Epithelial cell of prostate (primary cell): ENCODE measurements around the gene HAO1.
A peak's percentile ranks its signal among the peaks of the same experiment; 100 is the strongest.

Experiments
- DNase-seq: peaks from one replicate; pipeline ENCODE4 v3.0.0-alpha.2; 2011; ENCODE audit warnings: low read depth, low spot score
- H3K27ac ChIP-seq: fragments of 450-650 bp; 2 replicates; pipeline ENCODE4 v1.5.1; 2017; ENCODE audit warnings: mild to moderate bottlenecking

HAO1 gene

GRCh38 chr20:7933346-7933745 is 6.9 kb downstream of the HAO1 start:
- no peak for DNase-seq

DNA sequence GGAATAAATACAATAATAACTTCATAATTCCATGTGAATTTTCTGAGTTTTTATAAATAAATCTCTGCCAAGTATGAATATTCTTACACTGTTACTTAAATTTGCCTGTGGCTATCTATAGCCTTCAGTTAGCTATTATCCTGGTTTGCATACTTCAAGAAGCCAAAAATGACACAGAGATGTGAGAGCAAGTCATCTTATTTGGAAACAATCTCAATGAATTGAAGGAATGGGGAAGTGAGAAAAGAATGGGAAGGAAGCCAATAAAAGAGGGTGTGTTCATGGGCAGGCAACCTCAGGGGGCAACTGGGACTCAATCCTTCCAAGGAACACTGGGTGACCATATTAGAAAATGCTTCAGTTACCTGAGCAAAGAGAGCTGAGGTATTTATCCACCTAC is 9.9 kb downstream of the HAO1 start:
- H3K27ac ChIP-seq = no peak overlapping the region
- no peak for DNase-seq

More at GRCh38 chr20:7933346-7933745, 6.9 kb downstream of the HAO1 start:
- no peak overlapping the region for H3K27ac ChIP-seq

DNA sequence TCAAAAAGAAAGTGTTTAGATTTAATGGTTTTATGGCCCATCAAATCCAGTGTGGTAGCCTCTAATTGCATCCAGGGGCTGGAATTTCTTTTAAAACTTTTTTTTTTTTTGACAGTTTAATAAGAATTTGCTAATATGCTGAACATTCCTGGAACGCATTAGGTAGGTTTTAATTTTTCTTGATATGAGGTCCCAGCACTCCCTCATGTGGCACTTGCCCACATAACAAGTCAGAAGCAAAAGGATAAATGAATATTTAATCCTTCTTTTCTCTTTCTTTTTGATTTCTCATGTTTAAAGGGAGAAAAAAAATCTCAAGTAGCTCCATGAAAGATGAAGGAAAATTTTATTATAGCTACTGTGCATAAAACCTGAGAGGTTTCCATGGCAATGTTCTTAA is 13.5 kb downstream of the HAO1 start:
- H3K27ac ChIP-seq = no peak overlapping the region
- no peak for DNase-seq

GRCh38 chr20:7926323-7926722 is 13.9 kb downstream of the HAO1 start:
- no peak for DNase-seq
- no peak overlapping the region for H3K27ac ChIP-seq

GRCh38 chr20:7924692-7925091 is 15.6 kb downstream of the HAO1 start:
- H3K27ac ChIP-seq = peak overlapping the region; percentile 50
- DNase-seq = peak; percentile 46

DNA sequence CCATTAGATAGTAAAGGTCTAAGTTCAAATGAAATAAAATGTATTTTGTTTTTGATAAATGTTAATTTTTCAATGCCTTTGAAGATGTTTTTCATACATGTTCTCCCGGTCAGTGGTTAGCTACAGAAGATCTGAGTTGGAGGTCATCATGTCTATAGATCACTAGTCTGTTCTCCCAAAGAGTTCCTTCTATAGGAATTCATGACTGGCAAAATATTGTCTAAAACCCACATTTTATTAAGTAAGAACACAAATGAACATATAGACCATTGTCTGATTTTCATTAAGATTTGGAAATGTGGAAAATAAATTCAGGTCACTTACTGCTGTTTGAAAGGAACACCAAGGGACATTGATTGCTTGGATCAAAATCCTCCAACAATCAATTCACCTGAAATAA is 23.6 kb downstream of the HAO1 start:
- no peak overlapping the region for H3K27ac ChIP-seq
- no peak for DNase-seq

- DNase-seq = no peak
- peak overlapping the region; percentile 71 for H3K27ac ChIP-seq
Observed at GRCh38 chr20:7912551-7912950, 27.7 kb downstream of the HAO1 start.

- DNase-seq = no peak
- H3K27ac ChIP-seq = peak overlapping the region; percentile 71
Observed at GRCh38 chr20:7911586-7912330, 28.5 kb downstream of the HAO1 start.

DNA sequence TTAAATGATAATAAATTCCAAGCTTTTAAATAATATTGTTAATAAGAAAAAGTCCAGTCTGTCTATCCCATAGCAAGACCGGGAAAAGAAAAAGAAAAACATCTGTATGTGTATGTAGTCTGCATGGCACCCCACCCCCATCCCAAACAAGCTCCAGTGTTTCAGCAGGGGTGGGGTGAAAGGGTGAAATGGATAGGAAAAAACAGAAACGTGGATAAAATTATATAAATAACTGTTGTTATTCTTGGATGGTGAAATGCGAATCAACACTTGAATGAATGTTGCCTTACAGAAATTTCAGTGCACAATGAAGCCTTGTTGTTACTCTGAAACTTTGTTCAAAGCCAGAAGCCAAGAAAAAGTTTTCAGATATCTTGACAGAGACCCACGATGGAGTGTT is 31.4 kb downstream of the HAO1 start:
- no peak for DNase-seq
- H3K27ac ChIP-seq = no peak overlapping the region

DNA sequence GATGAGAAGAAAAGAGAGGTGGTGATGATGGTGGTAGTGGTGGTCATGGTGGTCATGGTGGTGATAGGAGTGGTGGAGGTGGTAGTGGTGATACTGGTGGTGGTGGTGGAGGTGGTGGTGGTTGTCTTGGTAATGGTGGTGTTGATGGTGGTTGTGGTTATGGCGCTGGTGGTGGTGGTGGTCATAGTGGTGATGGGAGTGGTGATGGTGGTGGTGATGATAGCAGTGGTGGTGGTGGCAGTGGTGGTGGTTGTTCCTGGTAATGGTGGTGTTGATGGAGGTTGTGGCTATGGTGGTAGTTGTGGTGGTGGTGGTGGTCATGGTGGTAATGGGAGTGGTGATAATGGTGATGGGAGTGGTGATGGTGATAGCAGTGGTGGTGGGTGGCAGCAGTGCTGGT is 36.8 kb downstream of the HAO1 start:
- no peak overlapping the region for H3K27ac ChIP-seq
- DNase-seq = no peak

GRCh38 chr20:7902879-7903278 is 37.4 kb downstream of the HAO1 start:
- H3K27ac ChIP-seq = no peak overlapping the region
- no peak for DNase-seq

DNA sequence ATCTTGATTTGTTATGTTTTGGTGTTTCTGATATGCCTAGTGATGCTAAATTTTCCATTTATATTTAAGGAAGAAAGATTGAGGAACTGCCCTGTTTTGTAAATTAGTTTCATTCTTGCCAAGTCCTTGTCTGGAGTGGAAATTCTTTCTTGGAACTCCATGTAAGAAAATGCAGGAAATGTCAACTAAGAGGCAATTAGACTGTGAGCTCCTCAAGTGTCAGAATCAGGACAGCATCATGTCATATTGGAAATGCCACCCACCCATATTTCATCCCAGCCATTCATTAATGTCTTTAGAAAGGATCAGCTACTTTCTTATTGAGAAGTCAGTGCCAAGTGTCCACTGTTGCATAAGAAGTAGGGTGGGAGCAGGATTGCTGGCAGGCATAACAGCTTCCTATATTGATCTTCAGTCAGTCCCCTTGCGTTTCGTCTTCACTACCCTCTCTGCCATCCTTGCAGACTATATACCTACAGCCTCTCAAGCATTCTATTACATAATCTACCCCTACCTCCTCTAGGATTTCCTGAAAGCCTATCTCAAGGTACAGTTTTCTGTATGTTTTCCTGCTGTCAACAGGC is 42.4 kb downstream of the HAO1 start:
- DNase-seq = no peak

DNA sequence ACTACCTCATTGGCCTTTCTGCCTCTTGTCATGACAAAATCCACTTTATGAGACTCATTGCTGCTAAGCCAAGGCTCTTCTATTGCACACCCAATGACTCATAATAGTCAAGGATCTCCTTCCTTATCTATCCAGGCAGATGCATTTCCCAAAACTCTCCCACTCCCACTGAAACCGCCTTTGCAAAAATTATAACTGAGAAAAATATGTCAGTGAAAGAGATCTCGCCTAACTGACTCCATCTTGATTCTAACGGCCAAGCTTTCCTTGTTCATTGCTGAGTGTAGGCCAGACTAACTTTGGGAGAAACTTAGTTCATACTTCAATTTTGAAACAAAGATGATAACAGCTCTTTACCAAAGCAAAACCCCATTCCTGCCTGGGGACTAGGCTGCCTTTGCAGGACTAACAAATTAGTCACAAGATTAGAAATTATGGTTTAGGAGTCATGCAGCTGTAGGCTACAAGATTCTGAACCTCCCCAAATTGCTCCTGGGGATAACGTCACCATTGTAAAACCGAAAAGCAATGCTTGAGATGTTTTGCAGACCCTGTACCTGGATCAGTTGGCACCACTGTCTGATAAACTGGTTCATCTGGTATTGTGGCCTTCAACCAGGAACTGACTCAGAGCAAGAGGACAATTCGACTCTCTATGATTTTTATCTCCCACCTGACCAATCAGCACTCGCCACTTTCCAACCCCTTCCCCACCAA is 47.1 kb downstream of the HAO1 start:
- peak; percentile 56 for DNase-seq
- peak overlapping the region; percentile 38 for H3K27ac ChIP-seq

More for the DNA sequence above, 42.4 kb downstream of the HAO1 start:
- H3K27ac ChIP-seq = no peak overlapping the region

DNA sequence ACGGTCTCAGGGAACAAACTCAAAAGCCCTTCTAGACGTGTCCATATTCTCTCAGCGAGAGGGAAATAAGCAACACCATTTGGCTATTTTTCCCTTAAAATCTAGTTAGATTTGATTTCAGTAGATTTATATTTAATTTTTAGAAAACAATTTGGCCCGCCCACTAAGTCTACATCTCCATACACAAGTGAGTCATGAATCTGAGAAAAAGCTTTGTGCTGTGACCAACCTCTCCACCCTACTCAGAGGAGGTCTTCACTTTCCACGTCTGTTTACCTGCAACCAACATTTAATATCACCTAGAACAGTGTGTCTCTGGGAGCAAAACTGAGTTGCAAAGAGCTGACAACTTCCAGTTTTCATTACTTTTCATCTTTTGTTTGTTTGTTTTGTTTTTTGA is 48.6 kb downstream of the HAO1 start:
- no peak for DNase-seq
- no peak overlapping the region for H3K27ac ChIP-seq

DNA sequence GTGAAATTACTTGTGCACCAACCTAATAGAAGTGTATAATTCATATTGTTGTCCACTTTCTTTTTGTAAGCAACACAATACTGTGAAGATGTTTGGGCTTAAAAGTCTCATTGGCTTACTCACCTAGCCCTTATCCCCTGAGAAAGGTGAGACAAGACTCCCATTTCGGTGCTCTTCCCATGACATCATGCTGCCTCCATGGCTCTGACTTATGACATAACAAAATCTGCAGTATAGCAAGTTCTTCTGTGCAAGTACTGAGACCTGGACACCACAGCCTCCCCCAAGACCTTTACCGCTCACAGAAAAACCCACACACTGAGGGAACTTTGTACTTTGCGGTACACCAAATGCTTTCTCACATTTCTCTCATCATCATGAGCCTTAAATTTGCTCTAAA is 50.5 kb downstream of the HAO1 start:
- H3K27ac ChIP-seq = no peak overlapping the region
- DNase-seq = no peak

- DNase-seq = no peak
- no peak overlapping the region for H3K27ac ChIP-seq
Observed at GRCh38 chr20:7883741-7884140, 56.5 kb downstream of the HAO1 start.

GRCh38 chr20:7883309-7883708 is 56.9 kb downstream of the HAO1 start:
- DNase-seq = no peak
- no peak overlapping the region for H3K27ac ChIP-seq

DNA sequence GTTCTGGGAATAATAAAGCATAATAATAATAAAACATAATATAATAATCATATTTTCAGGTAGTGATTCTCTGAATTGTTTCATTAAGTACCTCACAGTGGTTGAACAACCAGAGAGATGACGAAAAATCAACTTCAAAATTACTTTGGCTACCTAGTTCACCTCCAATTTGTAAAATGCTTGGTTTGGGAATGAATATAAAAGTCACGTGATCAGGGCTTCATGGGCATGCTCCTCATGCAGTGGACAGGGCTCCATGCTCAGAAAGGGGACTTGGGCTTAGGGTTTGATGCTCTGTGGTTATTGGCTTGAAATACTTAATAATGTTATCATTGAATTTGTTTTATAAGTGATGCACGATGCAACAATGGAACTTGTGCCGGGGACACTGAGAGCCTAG is 58.2 kb downstream of the HAO1 start:
- no peak for DNase-seq
- H3K27ac ChIP-seq = no peak overlapping the region

GRCh38 chr20:7881551-7881950 is 58.7 kb downstream of the HAO1 start:
- H3K27ac ChIP-seq = no peak overlapping the region
- DNase-seq = no peak

GRCh38 chr20:7879883-7880282 is 60.4 kb downstream of the HAO1 start:
- H3K27ac ChIP-seq = no peak overlapping the region
- no peak for DNase-seq

DNA sequence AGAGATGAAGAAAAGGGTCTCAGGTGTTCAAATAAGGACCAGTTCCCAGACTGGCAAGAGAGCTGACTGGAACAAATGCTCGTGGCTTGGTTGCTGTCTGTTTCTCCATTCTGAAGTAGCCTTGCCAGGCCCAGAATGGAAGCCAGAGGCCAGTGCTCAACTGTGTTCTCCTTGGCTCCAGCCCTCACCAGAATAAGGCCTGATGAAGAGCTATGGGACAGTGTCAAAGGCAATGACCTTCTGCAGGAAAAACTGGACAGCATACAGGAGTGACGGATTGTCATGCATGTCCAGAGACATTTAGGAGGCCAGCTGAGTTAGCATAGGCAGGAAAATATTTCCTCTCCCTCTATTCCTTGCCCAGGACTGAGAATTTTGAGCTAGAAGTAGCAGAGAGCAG is 72.2 kb downstream of the HAO1 start:
- no peak for DNase-seq
- no peak overlapping the region for H3K27ac ChIP-seq

DNA sequence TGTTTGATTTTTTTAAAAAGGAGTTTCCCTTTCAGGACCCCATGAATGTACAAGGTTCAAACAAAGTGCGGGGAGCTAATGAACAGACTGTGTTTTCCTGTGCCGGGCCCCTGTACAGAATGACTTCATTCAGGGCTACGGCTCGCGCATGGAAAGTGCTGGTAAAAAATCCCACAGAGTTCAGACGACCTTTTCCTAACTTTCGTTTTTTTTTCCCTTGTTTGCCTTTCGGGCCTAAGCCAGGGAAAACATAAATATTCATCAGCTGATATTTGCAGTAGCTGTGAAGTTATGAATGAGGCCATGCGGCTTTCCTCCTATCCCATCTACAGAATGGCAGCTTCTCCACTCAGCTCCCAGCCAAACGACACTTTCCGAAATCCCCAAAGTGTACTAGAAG is 74.0 kb downstream of the HAO1 start:
- no peak for DNase-seq
- H3K27ac ChIP-seq = no peak overlapping the region
